WTC11 (cell line): Measurements from ENCODE around the gene CDK8. TPM values are rescaled to one million over a fixed set of nuclear protein-coding genes. Genes with fewer than 3 reads are reported as not detected.

Experiments
- ATAC-seq: fragments of 200-7000 bp; cut with Tn5 transposase; 2 replicates; pipeline ENCODE4 v1.10.0; 2021; ENCODE audit warnings: mild to moderate bottlenecking, moderate library complexity
- CTCF ChIA-PET: fragments of 300-600 bp; sonication (Branson Sonifier 250); formaldehyde crosslinking; loops from one replicate; lab custom pipeline; 2021; ENCODE audit warnings: antibody characterized with exemption; lab: Charles Lee
- POLR2A ChIA-PET: fragments of 350-600 bp; sonication (Branson Sonifier 250); formaldehyde crosslinking; loops from one replicate; lab custom pipeline; 2021; ENCODE audit warnings: antibody characterized with exemption; lab: Charles Lee
- DNase-seq: peaks from one replicate; pipeline ENCODE4 v3.0.0; 2021; ENCODE audit warnings: low spot score
- H3K27ac Mint-ChIP-seq: 2 replicates; pipeline ENCODE4 v1.8.0; 2021; ENCODE audit warnings: mixed read lengths
- H3K27me3 Mint-ChIP-seq: 2 replicates; pipeline ENCODE4 v1.8.0; 2021; ENCODE audit warnings: low read depth, mild to moderate bottlenecking, moderate library complexity, mixed read lengths
- H3K36me3 Mint-ChIP-seq: 2 replicates; pipeline ENCODE4 v1.8.0; 2021; ENCODE audit warnings: mixed read lengths
- H3K4me1 Mint-ChIP-seq: 2 replicates; pipeline ENCODE4 v1.8.0; 2022; ENCODE audit warnings: mixed read lengths
- H3K4me3 Mint-ChIP-seq: 2 replicates; pipeline ENCODE4 v1.8.0; 2021; ENCODE audit warnings: mild to moderate bottlenecking, moderate library complexity, mixed read lengths
- H3K9me3 Mint-ChIP-seq: 2 replicates; pipeline ENCODE4 v1.8.0; 2021; ENCODE audit warnings: mixed read lengths
- ATF1 ChIP-seq: sonication (generic); formaldehyde crosslinking; IDR thresholded peaks from 2 replicates; pipeline ENCODE4 v1.8.1; 2023; ENCODE audit warnings: mild to moderate bottlenecking, moderate library complexity, missing genetic modification reagents
- CBFB ChIP-seq: sonication (generic); formaldehyde crosslinking; IDR thresholded peaks from 2 replicates; pipeline ENCODE4 v1.8.1; 2022; ENCODE audit warnings: mild to moderate bottlenecking, low read depth, missing genetic modification reagents
- CREB1 ChIP-seq: sonication (generic); formaldehyde crosslinking; IDR thresholded peaks from 2 replicates; pipeline ENCODE4 v1.8.0; 2023; ENCODE audit warnings: mild to moderate bottlenecking, missing genetic modification reagents
- ESRRA ChIP-seq: sonication (generic); formaldehyde crosslinking; IDR thresholded peaks from 2 replicates; pipeline ENCODE4 v1.8.1; 2022; ENCODE audit warnings: mild to moderate bottlenecking, missing genetic modification reagents, borderline replicate concordance
- FOXJ3 ChIP-seq: sonication (generic); formaldehyde crosslinking; IDR thresholded peaks from 2 replicates; pipeline ENCODE4 v1.9.0; 2021; ENCODE audit warnings: missing genetic modification reagents, mild to moderate bottlenecking, borderline replicate concordance
- FOXK1 ChIP-seq: sonication (generic); formaldehyde crosslinking; IDR thresholded peaks from 2 replicates; pipeline ENCODE4 v1.8.0; 2022; ENCODE audit warnings: mild to moderate bottlenecking, moderate library complexity, missing genetic modification reagents
- JAZF1 ChIP-seq: fragments of 250-450 bp; sonication (Bioruptor Pico); IDR thresholded peaks from 2 replicates; pipeline ENCODE4 v1.9.0; 2021; ENCODE audit warnings: moderate library complexity, mild to moderate bottlenecking, inconsistent platforms
- MYBL2 ChIP-seq: sonication (generic); formaldehyde crosslinking; IDR thresholded peaks from 2 replicates; pipeline ENCODE4 v1.8.1; 2023; ENCODE audit warnings: mild to moderate bottlenecking, moderate library complexity, missing genetic modification reagents
- RELA ChIP-seq: sonication (generic); formaldehyde crosslinking; IDR thresholded peaks from 2 replicates; pipeline ENCODE4 v1.8.1; 2022; ENCODE audit warnings: missing genetic modification reagents, mild to moderate bottlenecking, borderline replicate concordance
- SMAD4 ChIP-seq: sonication (generic); formaldehyde crosslinking; IDR thresholded peaks from 2 replicates; pipeline ENCODE4 v1.8.0; 2022; ENCODE audit warnings: mild to moderate bottlenecking, missing genetic modification reagents
- TCF7 ChIP-seq: sonication (generic); formaldehyde crosslinking; IDR thresholded peaks from 2 replicates; pipeline ENCODE4 v1.8.0; 2022; ENCODE audit warnings: mild to moderate bottlenecking, low read depth, missing genetic modification reagents, moderate library complexity
- ZNF396 ChIP-seq: fragments of 250-450 bp; sonication (Bioruptor Pico); IDR thresholded peaks from 2 replicates; pipeline ENCODE4 v1.8.0; 2021; ENCODE audit warnings: mild to moderate bottlenecking, moderate library complexity, borderline replicate concordance
- ZNF416 ChIP-seq: fragments of 250-450 bp; sonication (Bioruptor Pico); IDR thresholded peaks from 2 replicates; pipeline ENCODE4 v1.9.0; 2021; ENCODE audit warnings: mild to moderate bottlenecking, inconsistent platforms
- total RNA-seq: library from RNA; stranded (reverse); gene quantifications from 3 replicates; pipeline ENCODE4 v1.2.3, GENCODE V29; 2021
- TF ChIP-seq, protein P1 (sequence below): sonication (generic); formaldehyde crosslinking; IDR thresholded peaks from 2 replicates; pipeline ENCODE4 v1.8.0; 2022; ENCODE audit warnings: missing genetic modification reagents
- TF ChIP-seq, protein P2 (sequence below): sonication (generic); formaldehyde crosslinking; IDR thresholded peaks from 2 replicates; pipeline ENCODE4 v1.8.0; 2022; ENCODE audit warnings: mild to moderate bottlenecking, missing genetic modification reagents
- TF ChIP-seq, protein P3 (sequence below): sonication (generic); formaldehyde crosslinking; IDR thresholded peaks from 2 replicates; pipeline ENCODE4 v1.8.0; 2022; ENCODE audit warnings: mild to moderate bottlenecking, missing genetic modification reagents
- TF ChIP-seq, protein P4 (sequence below): fragments of 200-600 bp; IDR thresholded peaks from 2 replicates; pipeline ENCODE4 v1.8.0; 2022; ENCODE audit warnings: antibody characterized with exemption

The CDK8 gene
- total RNA-seq, 1 experiment from 2014 or later, result 21.4 TPM

DNA sequence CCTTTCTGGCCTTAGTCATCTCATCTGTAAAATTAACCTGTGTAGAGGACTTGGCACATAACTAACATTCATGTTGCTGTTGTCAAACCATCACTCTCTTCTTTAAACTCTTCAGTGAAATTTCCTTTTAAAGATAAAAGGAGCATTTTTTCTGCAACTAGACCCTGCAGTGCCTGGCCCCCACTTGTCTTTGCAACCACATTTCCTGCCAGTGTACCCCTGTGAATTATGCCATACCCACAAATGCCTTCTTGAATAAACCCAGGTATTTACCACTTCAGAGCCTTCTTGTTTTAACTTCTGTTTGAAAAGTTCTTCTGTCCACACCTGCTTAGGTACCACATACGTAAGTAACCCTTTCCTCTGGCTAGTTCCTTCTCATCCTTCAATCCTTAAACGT lies 118.8 kb downstream of the CDK8 start (continued):
- TF ChIP-seq, protein P1, sequence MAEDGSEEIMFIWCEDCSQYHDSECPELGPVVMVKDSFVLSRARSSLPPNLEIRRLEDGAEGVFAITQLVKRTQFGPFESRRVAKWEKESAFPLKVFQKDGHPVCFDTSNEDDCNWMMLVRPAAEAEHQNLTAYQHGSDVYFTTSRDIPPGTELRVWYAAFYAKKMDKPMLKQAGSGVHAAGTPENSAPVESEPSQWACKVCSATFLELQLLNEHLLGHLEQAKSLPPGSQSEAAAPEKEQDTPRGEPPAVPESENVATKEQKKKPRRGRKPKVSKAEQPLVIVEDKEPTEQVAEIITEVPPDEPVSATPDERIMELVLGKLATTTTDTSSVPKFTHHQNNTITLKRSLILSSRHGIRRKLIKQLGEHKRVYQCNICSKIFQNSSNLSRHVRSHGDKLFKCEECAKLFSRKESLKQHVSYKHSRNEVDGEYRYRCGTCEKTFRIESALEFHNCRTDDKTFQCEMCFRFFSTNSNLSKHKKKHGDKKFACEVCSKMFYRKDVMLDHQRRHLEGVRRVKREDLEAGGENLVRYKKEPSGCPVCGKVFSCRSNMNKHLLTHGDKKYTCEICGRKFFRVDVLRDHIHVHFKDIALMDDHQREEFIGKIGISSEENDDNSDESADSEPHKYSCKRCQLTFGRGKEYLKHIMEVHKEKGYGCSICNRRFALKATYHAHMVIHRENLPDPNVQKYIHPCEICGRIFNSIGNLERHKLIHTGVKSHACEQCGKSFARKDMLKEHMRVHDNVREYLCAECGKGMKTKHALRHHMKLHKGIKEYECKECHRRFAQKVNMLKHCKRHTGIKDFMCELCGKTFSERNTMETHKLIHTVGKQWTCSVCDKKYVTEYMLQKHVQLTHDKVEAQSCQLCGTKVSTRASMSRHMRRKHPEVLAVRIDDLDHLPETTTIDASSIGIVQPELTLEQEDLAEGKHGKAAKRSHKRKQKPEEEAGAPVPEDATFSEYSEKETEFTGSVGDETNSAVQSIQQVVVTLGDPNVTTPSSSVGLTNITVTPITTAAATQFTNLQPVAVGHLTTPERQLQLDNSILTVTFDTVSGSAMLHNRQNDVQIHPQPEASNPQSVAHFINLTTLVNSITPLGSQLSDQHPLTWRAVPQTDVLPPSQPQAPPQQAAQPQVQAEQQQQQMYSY (CRISPR knock-in tag), result no peak
- TF ChIP-seq MYBL2 (CRISPR knock-in tag), result no peak
- TF ChIP-seq FOXJ3 (CRISPR knock-in tag), result no peak
- no peak for TF ChIP-seq ZNF416 (CRISPR knock-in tag)
- no peak for TF ChIP-seq ESRRA (CRISPR knock-in tag)
- no peak for TF ChIP-seq ZNF396 (CRISPR knock-in tag)
- no peak for TF ChIP-seq JAZF1 (CRISPR knock-in tag)

DNA sequence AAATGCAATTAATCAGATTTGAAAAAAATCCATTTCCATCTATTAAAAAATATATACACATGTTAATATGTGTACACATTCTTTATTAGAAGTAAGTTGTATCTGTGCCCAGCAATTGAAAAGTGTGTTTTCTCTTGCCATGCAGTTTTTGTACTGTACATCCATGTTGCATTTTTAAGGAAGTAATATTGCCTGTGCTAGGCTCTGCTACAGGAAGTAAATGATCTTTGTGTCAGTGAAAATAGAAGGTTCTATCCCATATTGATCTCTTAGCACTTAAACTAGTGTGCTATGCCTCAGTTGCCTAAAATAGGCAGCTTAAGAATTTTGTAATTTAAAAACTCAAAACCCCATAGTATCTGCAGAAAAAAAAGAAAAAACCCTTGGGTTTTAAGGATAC lies 122.5 kb downstream of the CDK8 start:
- ChIA-PET CTCF (interaction anchor here (0.5 to 3.4 kb wide), 14 partner anchors 13 to 1649 kb away, joined by 3 to 22 read pairs (median 4); no protein-coding TSS in a partner anchor), POLR2A (no interaction called here)
- Mint-ChIP-seq H3K4me1 (peaks cover 14% of the 10 kb centered on the region), H3K9me3 (no peaks in the 10 kb centered on the region), H3K27me3 (no peaks in the 10 kb centered on the region), H3K4me3 (no peak overlapping the region), H3K27ac (no peak overlapping the region), H3K36me3 (no peaks in the 10 kb centered on the region)
- no peak for DNase-seq
- ATAC-seq, result no peak
- TF ChIP-seq, protein P2, sequence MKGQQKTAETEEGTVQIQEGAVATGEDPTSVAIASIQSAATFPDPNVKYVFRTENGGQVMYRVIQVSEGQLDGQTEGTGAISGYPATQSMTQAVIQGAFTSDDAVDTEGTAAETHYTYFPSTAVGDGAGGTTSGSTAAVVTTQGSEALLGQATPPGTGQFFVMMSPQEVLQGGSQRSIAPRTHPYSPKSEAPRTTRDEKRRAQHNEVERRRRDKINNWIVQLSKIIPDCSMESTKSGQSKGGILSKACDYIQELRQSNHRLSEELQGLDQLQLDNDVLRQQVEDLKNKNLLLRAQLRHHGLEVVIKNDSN (CRISPR knock-in tag), result no peak
- TF ChIP-seq CREB1 (no peak), ATF1 (no peak), CBFB (no peak), SMAD4 (CRISPR knock-in tag) (no peak), FOXK1 (CRISPR knock-in tag) (no peak), TCF7 (no peak)
- TF ChIP-seq, protein P3, sequence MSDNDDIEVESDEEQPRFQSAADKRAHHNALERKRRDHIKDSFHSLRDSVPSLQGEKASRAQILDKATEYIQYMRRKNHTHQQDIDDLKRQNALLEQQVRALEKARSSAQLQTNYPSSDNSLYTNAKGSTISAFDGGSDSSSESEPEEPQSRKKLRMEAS (CRISPR knock-in tag), result no peak

DNA sequence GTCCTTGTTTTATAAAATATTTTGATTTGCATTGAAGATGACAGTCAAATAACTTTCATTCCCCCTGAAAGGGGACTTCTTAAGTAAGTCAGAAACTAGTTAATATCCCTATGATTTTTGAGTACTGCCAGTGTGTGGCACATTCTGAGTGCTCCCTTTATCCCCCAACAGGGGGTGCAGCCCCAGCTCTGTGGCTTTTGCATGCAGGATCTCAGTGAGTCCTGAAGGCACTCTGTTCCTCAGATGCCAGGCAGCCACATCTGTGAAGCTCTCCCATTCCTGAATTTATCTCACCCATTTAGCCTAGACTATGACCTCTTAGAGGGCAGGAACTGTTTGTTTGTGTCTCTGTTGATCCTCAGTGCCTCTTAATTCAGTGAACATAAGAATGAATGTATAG lies 123.1 kb downstream of the CDK8 start:
- peak; percentile 60 for DNase-seq
- Mint-ChIP-seq H3K27ac (no peak overlapping the region), H3K36me3 (no peaks in the 10 kb centered on the region), H3K9me3 (no peaks in the 10 kb centered on the region), H3K4me1 (peaks cover 14% of the 10 kb centered on the region), H3K4me3 (no peak overlapping the region), H3K27me3 (no peaks in the 10 kb centered on the region)
- CTCF ChIA-PET, result interaction anchor here (0.5 to 3.4 kb wide), 15 partner anchors 12 to 1649 kb away, joined by 3 to 22 read pairs (median 3); no protein-coding TSS in a partner anchor
- TF ChIP-seq, protein P4, sequence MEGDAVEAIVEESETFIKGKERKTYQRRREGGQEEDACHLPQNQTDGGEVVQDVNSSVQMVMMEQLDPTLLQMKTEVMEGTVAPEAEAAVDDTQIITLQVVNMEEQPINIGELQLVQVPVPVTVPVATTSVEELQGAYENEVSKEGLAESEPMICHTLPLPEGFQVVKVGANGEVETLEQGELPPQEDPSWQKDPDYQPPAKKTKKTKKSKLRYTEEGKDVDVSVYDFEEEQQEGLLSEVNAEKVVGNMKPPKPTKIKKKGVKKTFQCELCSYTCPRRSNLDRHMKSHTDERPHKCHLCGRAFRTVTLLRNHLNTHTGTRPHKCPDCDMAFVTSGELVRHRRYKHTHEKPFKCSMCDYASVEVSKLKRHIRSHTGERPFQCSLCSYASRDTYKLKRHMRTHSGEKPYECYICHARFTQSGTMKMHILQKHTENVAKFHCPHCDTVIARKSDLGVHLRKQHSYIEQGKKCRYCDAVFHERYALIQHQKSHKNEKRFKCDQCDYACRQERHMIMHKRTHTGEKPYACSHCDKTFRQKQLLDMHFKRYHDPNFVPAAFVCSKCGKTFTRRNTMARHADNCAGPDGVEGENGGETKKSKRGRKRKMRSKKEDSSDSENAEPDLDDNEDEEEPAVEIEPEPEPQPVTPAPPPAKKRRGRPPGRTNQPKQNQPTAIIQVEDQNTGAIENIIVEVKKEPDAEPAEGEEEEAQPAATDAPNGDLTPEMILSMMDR, result peak; percentile 51
- no peak for TF ChIP-seq RELA (CRISPR knock-in tag)
- peak; percentile 96 for ATAC-seq
- POLR2A ChIA-PET, result no interaction called here
